ENCODE results near the gene DCAKD.

- TF ChIP-seq, protein P1, sequence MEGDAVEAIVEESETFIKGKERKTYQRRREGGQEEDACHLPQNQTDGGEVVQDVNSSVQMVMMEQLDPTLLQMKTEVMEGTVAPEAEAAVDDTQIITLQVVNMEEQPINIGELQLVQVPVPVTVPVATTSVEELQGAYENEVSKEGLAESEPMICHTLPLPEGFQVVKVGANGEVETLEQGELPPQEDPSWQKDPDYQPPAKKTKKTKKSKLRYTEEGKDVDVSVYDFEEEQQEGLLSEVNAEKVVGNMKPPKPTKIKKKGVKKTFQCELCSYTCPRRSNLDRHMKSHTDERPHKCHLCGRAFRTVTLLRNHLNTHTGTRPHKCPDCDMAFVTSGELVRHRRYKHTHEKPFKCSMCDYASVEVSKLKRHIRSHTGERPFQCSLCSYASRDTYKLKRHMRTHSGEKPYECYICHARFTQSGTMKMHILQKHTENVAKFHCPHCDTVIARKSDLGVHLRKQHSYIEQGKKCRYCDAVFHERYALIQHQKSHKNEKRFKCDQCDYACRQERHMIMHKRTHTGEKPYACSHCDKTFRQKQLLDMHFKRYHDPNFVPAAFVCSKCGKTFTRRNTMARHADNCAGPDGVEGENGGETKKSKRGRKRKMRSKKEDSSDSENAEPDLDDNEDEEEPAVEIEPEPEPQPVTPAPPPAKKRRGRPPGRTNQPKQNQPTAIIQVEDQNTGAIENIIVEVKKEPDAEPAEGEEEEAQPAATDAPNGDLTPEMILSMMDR (IDR thresholded peaks at IDR 0.05; ENCODE audit: low read depth, low read length, poor library complexity, severe bottlenecking): no peak
- no peak for TF ChIP-seq EZH2phosphoT487 (IDR thresholded peaks at IDR 0.05; ENCODE audit: borderline replicate concordance, low read length)
Measured at GRCh38 chr17:45050481-45051059, 862 bp downstream of the DCAKD start.

All from DOHH2 (cell line).